ENCODE results near the gene USF2. TPM values are rescaled to one million over a fixed set of nuclear protein-coding genes. Genes with fewer than 3 reads are reported as not detected.

Gene USF2
- total RNA-seq, 1 experiment from 2014 or later = 123 TPM

GRCh38 chr19:35249848-35250711 lies 18.7 kb upstream of the USF2 start:
- WGBS (ENCODE audit: extremely low coverage, insufficient read length, low lambda C conversion rate) = no CpG with 5 or more reads among the region's 34 CpGs
- H4K91ac ChIP-seq (ENCODE audit: insufficient read length, low read depth, low read length) = no peak overlapping the region
- no peaks in the 10 kb centered on the region; the same call in 1 of the 2 replicates for H3K27me3 Mint-ChIP-seq (ENCODE audit: low read depth)

More at GRCh38 chr19:35249848-35250711, 18.7 kb upstream of the USF2 start:
- H2BK120ac ChIP-seq (ENCODE audit: low read depth, low read length, poor library complexity, severe bottlenecking) = no peak overlapping the region
- H3K36me3 Mint-ChIP-seq (ENCODE audit: insufficient read depth in 1 of 3, low read depth in 3 of 3) = peaks cover 39 to 58% (median 55%) of the 10 kb centered on the region in 3 experiments
- no peak overlapping the region for H3K23ac ChIP-seq (ENCODE audit: insufficient read length, low read depth, low read length)
- H3K4me1 ChIP-seq (ENCODE audit: insufficient read depth, low read length) = no peaks in the 10 kb centered on the region; the same call in 1 of the 2 replicates
- no peak overlapping the region for H2BK5ac ChIP-seq (ENCODE audit: insufficient read length, low read length)
- H3K27me3 ChIP-seq (ENCODE audit: insufficient read depth, low read length) = no peaks in the 10 kb centered on the region
- peak overlapping the region; percentile 99 for H3K9ac ChIP-seq (ENCODE audit: extremely low read depth, insufficient read length, low read length)
- H4K8ac ChIP-seq (replicated peaks; ENCODE audit: insufficient read length, low read depth, low read length) = no peak overlapping the region
- no peak overlapping the region for H3K4ac ChIP-seq (ENCODE audit: low read depth, low read length)
- peaks cover 6% of the 10 kb centered on the region for H4K20me1 ChIP-seq (ENCODE audit: control insufficient read depth, insufficient read depth, insufficient read length)
- peaks cover 0 to 3% of the 10 kb centered on the region in 2 experiments; a peak in 1 of 5 replicates for H3K9me3 Mint-ChIP-seq
- no peak overlapping the region for H2BK20ac ChIP-seq (ENCODE audit: low read depth, low read length, poor library complexity, severe bottlenecking)
- H3K23me2 ChIP-seq (ENCODE audit: insufficient read length, low read depth, low read length, poor library complexity, severe bottlenecking) = peaks cover 7% of the 10 kb centered on the region
- no peak overlapping the region for H3T11ph ChIP-seq (ENCODE audit: low read length)
- H2AFZ ChIP-seq (ENCODE audit: low read length) = no peak overlapping the region
- no peak overlapping the region for H2BK12ac ChIP-seq (ENCODE audit: insufficient read length, low read depth, low read length)
- H4K5ac ChIP-seq (ENCODE audit: insufficient read length, low read depth, low read length) = no peak overlapping the region
- H3K14ac ChIP-seq (ENCODE audit: insufficient read depth, low read length) = no peak overlapping the region
- H3K9me3 ChIP-seq (ENCODE audit: control insufficient read depth, low read depth, low read length) = no peaks in the 10 kb centered on the region
- peak; percentile 24 for DNase-seq
- peak overlapping the region; percentile 67 for H3K4me2 ChIP-seq (ENCODE audit: insufficient read depth, insufficient read length, low read length)
- no peak overlapping the region for H3K18ac ChIP-seq (ENCODE audit: insufficient read length, low read depth, low read length)
- peak overlapping the region; percentile 99 to 100 for H3K4me3 Mint-ChIP-seq
- H3K79me2 ChIP-seq (ENCODE audit: insufficient read depth, low read length) = peaks cover 15% of the 10 kb centered on the region; the same call in 1 of the 2 replicates
- H3K79me1 ChIP-seq (ENCODE audit: insufficient read depth, low read depth, low read length, poor library complexity, severe bottlenecking) = peaks cover 11% of the 10 kb centered on the region
- peaks cover 38 to 40% of the 10 kb centered on the region in 2 experiments for H3K4me1 Mint-ChIP-seq
- H3K27ac Mint-ChIP-seq = peak overlapping the region in 2 of 3 experiments; percentile 100; a peak in 4 of 7 replicates
- TF ChIP-seq, protein P1, sequence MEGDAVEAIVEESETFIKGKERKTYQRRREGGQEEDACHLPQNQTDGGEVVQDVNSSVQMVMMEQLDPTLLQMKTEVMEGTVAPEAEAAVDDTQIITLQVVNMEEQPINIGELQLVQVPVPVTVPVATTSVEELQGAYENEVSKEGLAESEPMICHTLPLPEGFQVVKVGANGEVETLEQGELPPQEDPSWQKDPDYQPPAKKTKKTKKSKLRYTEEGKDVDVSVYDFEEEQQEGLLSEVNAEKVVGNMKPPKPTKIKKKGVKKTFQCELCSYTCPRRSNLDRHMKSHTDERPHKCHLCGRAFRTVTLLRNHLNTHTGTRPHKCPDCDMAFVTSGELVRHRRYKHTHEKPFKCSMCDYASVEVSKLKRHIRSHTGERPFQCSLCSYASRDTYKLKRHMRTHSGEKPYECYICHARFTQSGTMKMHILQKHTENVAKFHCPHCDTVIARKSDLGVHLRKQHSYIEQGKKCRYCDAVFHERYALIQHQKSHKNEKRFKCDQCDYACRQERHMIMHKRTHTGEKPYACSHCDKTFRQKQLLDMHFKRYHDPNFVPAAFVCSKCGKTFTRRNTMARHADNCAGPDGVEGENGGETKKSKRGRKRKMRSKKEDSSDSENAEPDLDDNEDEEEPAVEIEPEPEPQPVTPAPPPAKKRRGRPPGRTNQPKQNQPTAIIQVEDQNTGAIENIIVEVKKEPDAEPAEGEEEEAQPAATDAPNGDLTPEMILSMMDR (conservative IDR thresholded peaks at IDR 0.05) = no peak
- no peak overlapping the region for H2AK5ac ChIP-seq (ENCODE audit: insufficient read length, low read length)
- H2BK15ac ChIP-seq (ENCODE audit: low read depth, low read length) = no peak overlapping the region
- no peak overlapping the region for H3K27ac ChIP-seq (ENCODE audit: insufficient read length, low read depth, low read length)
- no peak overlapping the region for H3K56ac ChIP-seq (ENCODE audit: insufficient read length, low read depth, low read length)
